K562 (cell line): ENCODE data around the gene FXYD4. TPM values are rescaled to one million over a fixed set of nuclear protein-coding genes. Genes with fewer than 3 reads are reported as not detected.

Experiments used
- CREB1 ChIP-seq, 2 experiments: sonication (generic) in 1 of 2; formaldehyde crosslinking in 1 of 2; IDR thresholded peaks; 2 replicates each; pipeline versions ENCODE4 v1.6.1 to v1.8.0; 2012 to 2022; ENCODE audit warnings: inconsistent platforms in 1 of 2, mild to moderate bottlenecking in 1 of 2, missing genetic modification reagents in 1 of 2, moderate library complexity in 1 of 2
- FOXP4 ChIP-seq: sonication (generic); formaldehyde crosslinking; IDR thresholded peaks from 2 replicates; pipeline ENCODE4 v1.8.0; 2022; ENCODE audit warnings: mild to moderate bottlenecking, missing genetic modification reagents, borderline replicate concordance
- HLTF ChIP-seq: fragments of 450-650 bp; IDR thresholded peaks from 2 replicates; pipeline ENCODE4 v1.6.1; 2016
- KDM2B ChIP-seq: fragments of 250-450 bp; sonication (Bioruptor Pico); IDR thresholded peaks from 2 replicates; pipeline ENCODE4 v1.8.0; 2021; ENCODE audit warnings: mild to moderate bottlenecking, moderate library complexity
- MAFF ChIP-seq: IDR thresholded peaks from 2 replicates; pipeline ENCODE4 v1.6.1; 2012; ENCODE audit warnings: low read length, improper control_type of control experiment
- PTRF ChIP-seq: fragments of 450-650 bp; IDR thresholded peaks from 2 replicates; pipeline ENCODE4 v1.6.1; 2016; ENCODE audit warnings: mild to moderate bottlenecking, missing genetic modification characterization, missing compliant biosample characterization
- SRSF3 ChIP-seq: fragments of 200-400 bp; formaldehyde crosslinking; IDR thresholded peaks from 2 replicates; pipeline ENCODE4 v1.6.1; 2016; ENCODE audit warnings: mild to moderate bottlenecking, low read length, moderate library complexity; ENCODE audit not compliant: insufficient read depth
- TAF15 ChIP-seq: fragments of 200-400 bp; formaldehyde crosslinking; IDR thresholded peaks from 2 replicates; pipeline ENCODE4 v1.6.1; 2017; ENCODE audit warnings: mild to moderate bottlenecking, low read depth, low read length, moderate library complexity
- TSC22D4 ChIP-seq: fragments of 450-650 bp; IDR thresholded peaks from 2 replicates; pipeline ENCODE4 v1.6.1; 2016; ENCODE audit warnings: missing genetic modification characterization, missing biosample characterization, control low read depth
- ZFP91 ChIP-seq: sonication (generic); formaldehyde crosslinking; IDR thresholded peaks from 2 replicates; pipeline ENCODE4 v1.8.0; 2022; ENCODE audit warnings: mild to moderate bottlenecking, missing genetic modification reagents
- ZKSCAN1 ChIP-seq: fragments of 150-350 bp; IDR thresholded peaks from 2 replicates; pipeline ENCODE4 v1.6.1; 2016; ENCODE audit warnings: low read depth, low read length
- polyA plus RNA-seq, 8 experiments: library from polyadenylated mRNA; depleted of rRNA in 4 of 8; stranded (reverse) in 5 of 8; unstranded in 3 of 8; fragments of >200 nt; fragmentation: Nextera tagmentation in 2 of 8; fragmentation: Illumina TruSeq in 1 of 8; extraction: Ambion mirVana in 2 of 8; extraction: Trizol in 1 of 8; gene quantifications; 2 replicates each; pipeline versions ENCODE4 v1.2.1 to v1.2.3, GENCODE V29; 2011 to 2014; ENCODE audit warnings: inconsistent platforms in 1 of 8, missing spikeins in 1 of 8
- total RNA-seq, 7 experiments: library from RNA; depleted of rRNA in 6 of 7; stranded (reverse); fragments of >200 nt in 6 of 7; fragmentation: Illumina TruSeq in 2 of 7; extraction: Trizol in 2 of 7; gene quantifications; 2 replicates each; pipeline versions ENCODE4 v1.2.1 to v1.2.3, GENCODE V29; 2011 to 2021; ENCODE audit warnings: low replicate concordance in 1 of 7
- TF ChIP-seq, protein P1 (sequence below): fragments of 250-450 bp; sonication (Bioruptor Pico); IDR thresholded peaks from 2 replicates; pipeline ENCODE4 v1.5.0; 2021; ENCODE audit warnings: mild to moderate bottlenecking, moderate library complexity
- TF ChIP-seq, protein P2 (sequence below): fragments of 200-800 bp; sonication (Bioruptor generic); IDR thresholded peaks from 2 replicates; pipeline ENCODE4 v1.6.1; 2017; ENCODE audit warnings: missing genetic modification characterization, missing compliant biosample characterization
- TF ChIP-seq, protein P3 (sequence below): sonication (generic); formaldehyde crosslinking; IDR thresholded peaks from 2 replicates; pipeline ENCODE4 v1.5.0; 2020; ENCODE audit warnings: missing genetic modification reagents
- TF ChIP-seq, protein P4 (sequence below): sonication (generic); formaldehyde crosslinking; IDR thresholded peaks from 2 replicates; pipeline ENCODE4 v1.8.1; 2023; ENCODE audit warnings: mild to moderate bottlenecking, missing genetic modification reagents

FXYD4 gene
- total and polyA plus RNA-seq, 9 of the 15 experiments (the other 6 are each of a cell fraction or from before 2014, with no cell fraction given): not detected

DNA sequence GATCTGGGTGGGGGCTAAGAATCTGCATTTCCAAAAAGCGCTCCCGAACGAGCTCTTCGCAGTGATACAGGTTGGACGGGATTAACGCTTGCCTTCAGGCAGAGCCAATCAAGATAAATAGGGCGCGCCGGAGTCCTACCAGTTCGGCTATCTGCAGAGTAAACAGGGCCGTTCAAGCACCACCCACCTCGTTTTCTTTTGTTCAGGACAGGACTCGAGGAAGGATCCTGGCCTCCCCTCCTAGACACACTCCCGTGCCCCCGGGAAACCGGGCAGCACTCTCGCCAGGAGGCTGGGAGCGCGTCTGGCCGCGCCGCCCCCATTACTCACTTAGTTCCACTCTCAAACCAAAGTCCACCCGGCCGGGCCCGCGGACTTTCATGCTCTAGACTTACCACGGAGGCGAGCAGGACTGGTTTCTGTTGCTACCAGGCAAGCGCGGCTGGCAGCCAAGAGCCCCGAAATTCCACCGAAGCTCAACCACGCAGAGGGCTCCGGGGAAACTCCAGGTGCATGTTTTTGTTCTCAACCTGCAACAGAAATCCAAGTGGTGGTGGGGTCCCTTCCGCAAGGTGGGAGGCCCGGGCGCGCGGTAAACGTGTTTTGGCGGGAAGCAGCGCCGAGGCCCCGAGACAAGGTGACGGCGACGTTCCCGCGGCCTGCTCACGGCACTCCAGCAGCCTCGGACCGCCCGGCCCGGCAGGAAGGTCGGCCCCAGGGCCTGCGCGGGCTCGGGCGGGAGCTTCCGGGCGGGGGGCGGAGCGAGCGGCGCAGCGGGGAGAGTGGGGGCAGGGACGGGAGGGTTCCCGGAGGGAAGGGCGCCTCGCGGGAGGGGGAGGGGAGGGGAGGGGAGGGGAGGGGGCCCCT lies 24.9 kb downstream of the FXYD4 start (continued):
- TF ChIP-seq CREB1 (IDR thresholded peaks at IDR 0.05) (no peak), CREB1 (CRISPR knock-in tag; IDR thresholded peaks at IDR 0.05) (peak; percentile 35; the same call in 1 of the 2 replicates), TAF15 (no peak), ZKSCAN1 (0 out of 2 replicates have a peak, but pooled peaks have one; percentile 25), HLTF (no peak), KDM2B (no peak), ZFP91 (CRISPR knock-in tag) (no peak), MAFF (peak; percentile 4; the same call in 1 of the 2 replicates), SRSF3 (peak; percentile 98), PTRF (tag) (no peak), TSC22D4 (tag) (no peak), FOXP4 (CRISPR knock-in tag) (peak; percentile 94; the same call in 1 of the 2 replicates)
- TF ChIP-seq, protein P1, sequence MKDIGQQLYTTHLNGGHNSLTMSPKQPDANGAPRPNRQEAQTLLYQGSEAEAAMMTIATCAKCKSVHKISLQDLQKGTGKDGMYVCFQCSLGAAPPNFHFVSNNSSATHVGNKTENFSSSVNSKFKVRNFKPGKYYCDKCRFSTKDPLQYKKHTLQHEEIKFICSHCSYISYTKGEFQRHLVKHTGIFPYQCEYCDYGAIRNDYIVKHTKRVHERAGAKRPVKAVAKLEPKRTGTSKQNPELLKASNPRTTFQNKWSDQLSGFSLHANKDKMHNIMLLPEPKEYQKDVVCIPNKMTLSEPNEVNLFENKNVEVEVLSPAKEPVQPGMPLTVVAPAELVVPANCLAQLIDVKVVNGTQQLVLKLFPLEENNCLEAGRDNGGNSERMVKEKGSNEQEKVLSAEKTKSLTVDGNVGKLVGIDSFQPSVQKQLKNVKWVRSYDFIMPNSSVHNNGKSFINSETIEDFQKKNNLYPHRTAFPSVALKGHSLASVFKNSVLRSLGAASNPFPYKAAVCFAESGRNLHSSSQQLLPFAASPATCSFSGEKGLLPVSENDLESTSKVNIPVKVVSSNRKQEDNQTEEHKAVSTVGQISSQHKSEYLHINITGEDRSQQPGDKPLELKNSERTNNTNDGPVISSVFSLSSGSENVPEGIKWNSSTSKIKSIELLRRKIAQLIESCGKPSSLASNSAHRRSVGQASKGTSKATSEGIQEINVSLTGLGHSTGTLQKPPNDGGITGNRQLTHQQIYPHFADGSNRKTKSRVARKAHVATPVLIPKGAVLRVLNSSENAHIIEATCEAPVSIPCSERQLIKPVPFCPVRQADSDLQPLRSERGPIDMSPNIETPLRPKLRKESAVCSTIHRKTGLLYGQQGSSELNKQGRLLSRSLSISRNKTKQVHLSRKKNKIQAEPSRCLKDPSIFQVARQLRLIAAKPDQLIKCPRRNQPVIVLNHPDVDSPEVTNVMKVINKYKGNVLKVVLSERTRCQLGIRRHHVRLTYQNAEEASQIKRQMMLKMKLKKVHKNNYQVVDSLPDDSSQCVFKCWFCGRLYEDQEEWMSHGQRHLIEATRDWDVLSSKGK (CRISPR knock-in tag): no peak
- TF ChIP-seq, protein P2, sequence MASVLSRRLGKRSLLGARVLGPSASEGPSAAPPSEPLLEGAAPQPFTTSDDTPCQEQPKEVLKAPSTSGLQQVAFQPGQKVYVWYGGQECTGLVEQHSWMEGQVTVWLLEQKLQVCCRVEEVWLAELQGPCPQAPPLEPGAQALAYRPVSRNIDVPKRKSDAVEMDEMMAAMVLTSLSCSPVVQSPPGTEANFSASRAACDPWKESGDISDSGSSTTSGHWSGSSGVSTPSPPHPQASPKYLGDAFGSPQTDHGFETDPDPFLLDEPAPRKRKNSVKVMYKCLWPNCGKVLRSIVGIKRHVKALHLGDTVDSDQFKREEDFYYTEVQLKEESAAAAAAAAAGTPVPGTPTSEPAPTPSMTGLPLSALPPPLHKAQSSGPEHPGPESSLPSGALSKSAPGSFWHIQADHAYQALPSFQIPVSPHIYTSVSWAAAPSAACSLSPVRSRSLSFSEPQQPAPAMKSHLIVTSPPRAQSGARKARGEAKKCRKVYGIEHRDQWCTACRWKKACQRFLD (CRISPR knock-in tag): peak; percentile 16
- TF ChIP-seq, protein P3, sequence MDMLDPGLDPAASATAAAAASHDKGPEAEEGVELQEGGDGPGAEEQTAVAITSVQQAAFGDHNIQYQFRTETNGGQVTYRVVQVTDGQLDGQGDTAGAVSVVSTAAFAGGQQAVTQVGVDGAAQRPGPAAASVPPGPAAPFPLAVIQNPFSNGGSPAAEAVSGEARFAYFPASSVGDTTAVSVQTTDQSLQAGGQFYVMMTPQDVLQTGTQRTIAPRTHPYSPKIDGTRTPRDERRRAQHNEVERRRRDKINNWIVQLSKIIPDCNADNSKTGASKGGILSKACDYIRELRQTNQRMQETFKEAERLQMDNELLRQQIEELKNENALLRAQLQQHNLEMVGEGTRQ (CRISPR knock-in tag): no peak
- TF ChIP-seq, protein P4, sequence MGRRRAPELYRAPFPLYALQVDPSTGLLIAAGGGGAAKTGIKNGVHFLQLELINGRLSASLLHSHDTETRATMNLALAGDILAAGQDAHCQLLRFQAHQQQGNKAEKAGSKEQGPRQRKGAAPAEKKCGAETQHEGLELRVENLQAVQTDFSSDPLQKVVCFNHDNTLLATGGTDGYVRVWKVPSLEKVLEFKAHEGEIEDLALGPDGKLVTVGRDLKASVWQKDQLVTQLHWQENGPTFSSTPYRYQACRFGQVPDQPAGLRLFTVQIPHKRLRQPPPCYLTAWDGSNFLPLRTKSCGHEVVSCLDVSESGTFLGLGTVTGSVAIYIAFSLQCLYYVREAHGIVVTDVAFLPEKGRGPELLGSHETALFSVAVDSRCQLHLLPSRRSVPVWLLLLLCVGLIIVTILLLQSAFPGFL (CRISPR knock-in tag): 0 out of 2 replicates have a peak, but pooled peaks have one; percentile 62
